ENCODE measurements around the gene IL20. TPM values are rescaled to one million over a fixed set of nuclear protein-coding genes. Genes with fewer than 3 reads are reported as not detected.

The IL20 gene
- total RNA-seq, 2 experiments from 2014 or later = not detected

GRCh38 chr1:206839006-206839560 lies 26.3 kb upstream of the IL20 start:
- ChIA-PET POLR2A (no interaction called here), CTCF (no interaction called here)
- DNase-seq (no peak), ATAC-seq (ENCODE audit: poor library complexity) (no peak)
- H3K27ac ChIP-seq (ENCODE audit: low read depth in 1 of 2, low read length in 2 of 2) = no peak overlapping the region
- no peaks in the 10 kb centered on the region for H3K4me1 ChIP-seq (ENCODE audit: insufficient read depth, low read length)
- no peaks in the 10 kb centered on the region for H3K36me3 Mint-ChIP-seq (ENCODE audit: low read depth)
- H3K4me3 ChIP-seq (ENCODE audit: low read length) = no peak overlapping the region
- no peak overlapping the region for H3K27ac Mint-ChIP-seq
- H3K27me3 ChIP-seq (ENCODE audit: control insufficient read depth in 1 of 2, insufficient read depth in 2 of 2, low read length in 2 of 2) = peaks cover 0 to 7% of the 10 kb centered on the region in 2 experiments
- no peaks in the 10 kb centered on the region for H3K4me1 Mint-ChIP-seq (ENCODE audit: low read depth)
- no peaks in the 10 kb centered on the region for H3K9me3 Mint-ChIP-seq
- no peaks in the 10 kb centered on the region for H3K36me3 ChIP-seq (ENCODE audit: insufficient read depth, low read length)
- peaks cover 6% of the 10 kb centered on the region for H3K27me3 Mint-ChIP-seq
- no peak overlapping the region for H3K4me3 Mint-ChIP-seq
- no peaks in the 10 kb centered on the region for H3K9me3 ChIP-seq (ENCODE audit: control insufficient read depth in 1 of 2, insufficient read depth in 1 of 2, low read length in 2 of 2)
- intact Hi-C loops (cut with DNase I, micrococcal nuclease) = no loop called here
- no peak for TF ChIP-seq CTCF (IDR thresholded peaks at IDR 0.05)

- Histone ChIP-seq H3K9me3 (ENCODE audit: control insufficient read depth in 1 of 2, insufficient read depth in 1 of 2, low read length in 2 of 2) (no peaks in the 10 kb centered on the region), H3K27me3 (ENCODE audit: control insufficient read depth in 1 of 2, insufficient read depth in 2 of 2, low read length in 2 of 2) (peaks cover 0 to 7% of the 10 kb centered on the region in 2 experiments), H3K36me3 (ENCODE audit: insufficient read depth, low read length) (no peaks in the 10 kb centered on the region), H3K4me3 (ENCODE audit: low read length) (no peak overlapping the region), H3K4me1 (ENCODE audit: insufficient read depth, low read length) (no peaks in the 10 kb centered on the region), H3K27ac (ENCODE audit: low read depth in 1 of 2, low read length in 2 of 2) (no peak overlapping the region)
- H3K4me3 Mint-ChIP-seq = no peak overlapping the region
- H3K9me3 Mint-ChIP-seq = no peaks in the 10 kb centered on the region
- H3K4me1 Mint-ChIP-seq (ENCODE audit: low read depth) = no peaks in the 10 kb centered on the region
- DNase-seq = no peak
- no peaks in the 10 kb centered on the region for H3K36me3 Mint-ChIP-seq (ENCODE audit: low read depth)
- ChIA-PET POLR2A (no interaction called here), CTCF (no interaction called here)
- peaks cover 6% of the 10 kb centered on the region for H3K27me3 Mint-ChIP-seq
- intact Hi-C loops (cut with DNase I, micrococcal nuclease) = no loop called here
- no peak overlapping the region for H3K27ac Mint-ChIP-seq
- no peak for ATAC-seq (ENCODE audit: poor library complexity)
- no peak for TF ChIP-seq CTCF (IDR thresholded peaks at IDR 0.05)
Observed at GRCh38 chr1:206839857-206840256, 25.6 kb upstream of the IL20 start.

GRCh38 chr1:206841609-206842323 lies 23.7 kb upstream of the IL20 start:
- no peaks in the 10 kb centered on the region for H3K4me1 Mint-ChIP-seq (ENCODE audit: low read depth)
- Histone ChIP-seq H3K4me1 (ENCODE audit: insufficient read depth, low read length) (no peaks in the 10 kb centered on the region), H3K9me3 (ENCODE audit: control insufficient read depth in 1 of 2, insufficient read depth in 1 of 2, low read length in 2 of 2) (no peaks in the 10 kb centered on the region), H3K4me3 (ENCODE audit: low read length) (no peak overlapping the region), H3K27ac (ENCODE audit: low read depth in 1 of 2, low read length in 2 of 2) (no peak overlapping the region), H3K36me3 (ENCODE audit: insufficient read depth, low read length) (no peaks in the 10 kb centered on the region), H3K27me3 (ENCODE audit: control insufficient read depth in 1 of 2, insufficient read depth in 2 of 2, low read length in 2 of 2) (peaks cover 0 to 7% of the 10 kb centered on the region in 2 experiments)
- no peak for DNase-seq
- no peaks in the 10 kb centered on the region for H3K36me3 Mint-ChIP-seq (ENCODE audit: low read depth)
- ChIA-PET CTCF (no interaction called here), POLR2A (no interaction called here)
- ATAC-seq (ENCODE audit: poor library complexity) = no peak
- no peak for TF ChIP-seq CTCF (IDR thresholded peaks at IDR 0.05)
- no peak overlapping the region for H3K27ac Mint-ChIP-seq
- intact Hi-C loops (cut with DNase I, micrococcal nuclease) = no loop called here
- peaks cover 6% of the 10 kb centered on the region for H3K27me3 Mint-ChIP-seq
- no peaks in the 10 kb centered on the region for H3K9me3 Mint-ChIP-seq
- no peak overlapping the region for H3K4me3 Mint-ChIP-seq
